ENCODE results near the gene MAPK14. TPM values are rescaled to one million over a fixed set of nuclear protein-coding genes. Genes with fewer than 3 reads are reported as not detected.

The MAPK14 gene
- total and polyA plus RNA-seq, 9 of the 15 experiments (the other 6 are each of a cell fraction or from before 2014, with no cell fraction given), result 8.8 to 62.7 (median 35.5) TPM

DNA sequence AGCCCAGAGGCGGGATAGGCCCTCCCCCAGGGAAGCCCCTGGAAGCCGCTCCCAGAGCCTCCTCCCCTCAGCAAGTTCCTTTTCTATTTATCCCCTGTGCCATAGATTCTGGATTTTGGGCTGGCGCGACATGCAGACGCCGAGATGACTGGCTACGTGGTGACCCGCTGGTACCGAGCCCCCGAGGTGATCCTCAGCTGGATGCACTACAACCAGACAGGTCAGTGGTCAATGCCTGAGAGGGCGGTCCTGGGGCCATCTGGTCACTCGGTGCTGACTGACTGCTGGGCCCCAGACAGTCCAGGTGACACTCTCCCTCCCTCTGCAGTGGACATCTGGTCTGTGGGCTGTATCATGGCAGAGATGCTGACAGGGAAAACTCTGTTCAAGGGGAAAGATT is 108.9 kb downstream of the MAPK14 start (continued):
- TF ChIP-seq, protein P1, sequence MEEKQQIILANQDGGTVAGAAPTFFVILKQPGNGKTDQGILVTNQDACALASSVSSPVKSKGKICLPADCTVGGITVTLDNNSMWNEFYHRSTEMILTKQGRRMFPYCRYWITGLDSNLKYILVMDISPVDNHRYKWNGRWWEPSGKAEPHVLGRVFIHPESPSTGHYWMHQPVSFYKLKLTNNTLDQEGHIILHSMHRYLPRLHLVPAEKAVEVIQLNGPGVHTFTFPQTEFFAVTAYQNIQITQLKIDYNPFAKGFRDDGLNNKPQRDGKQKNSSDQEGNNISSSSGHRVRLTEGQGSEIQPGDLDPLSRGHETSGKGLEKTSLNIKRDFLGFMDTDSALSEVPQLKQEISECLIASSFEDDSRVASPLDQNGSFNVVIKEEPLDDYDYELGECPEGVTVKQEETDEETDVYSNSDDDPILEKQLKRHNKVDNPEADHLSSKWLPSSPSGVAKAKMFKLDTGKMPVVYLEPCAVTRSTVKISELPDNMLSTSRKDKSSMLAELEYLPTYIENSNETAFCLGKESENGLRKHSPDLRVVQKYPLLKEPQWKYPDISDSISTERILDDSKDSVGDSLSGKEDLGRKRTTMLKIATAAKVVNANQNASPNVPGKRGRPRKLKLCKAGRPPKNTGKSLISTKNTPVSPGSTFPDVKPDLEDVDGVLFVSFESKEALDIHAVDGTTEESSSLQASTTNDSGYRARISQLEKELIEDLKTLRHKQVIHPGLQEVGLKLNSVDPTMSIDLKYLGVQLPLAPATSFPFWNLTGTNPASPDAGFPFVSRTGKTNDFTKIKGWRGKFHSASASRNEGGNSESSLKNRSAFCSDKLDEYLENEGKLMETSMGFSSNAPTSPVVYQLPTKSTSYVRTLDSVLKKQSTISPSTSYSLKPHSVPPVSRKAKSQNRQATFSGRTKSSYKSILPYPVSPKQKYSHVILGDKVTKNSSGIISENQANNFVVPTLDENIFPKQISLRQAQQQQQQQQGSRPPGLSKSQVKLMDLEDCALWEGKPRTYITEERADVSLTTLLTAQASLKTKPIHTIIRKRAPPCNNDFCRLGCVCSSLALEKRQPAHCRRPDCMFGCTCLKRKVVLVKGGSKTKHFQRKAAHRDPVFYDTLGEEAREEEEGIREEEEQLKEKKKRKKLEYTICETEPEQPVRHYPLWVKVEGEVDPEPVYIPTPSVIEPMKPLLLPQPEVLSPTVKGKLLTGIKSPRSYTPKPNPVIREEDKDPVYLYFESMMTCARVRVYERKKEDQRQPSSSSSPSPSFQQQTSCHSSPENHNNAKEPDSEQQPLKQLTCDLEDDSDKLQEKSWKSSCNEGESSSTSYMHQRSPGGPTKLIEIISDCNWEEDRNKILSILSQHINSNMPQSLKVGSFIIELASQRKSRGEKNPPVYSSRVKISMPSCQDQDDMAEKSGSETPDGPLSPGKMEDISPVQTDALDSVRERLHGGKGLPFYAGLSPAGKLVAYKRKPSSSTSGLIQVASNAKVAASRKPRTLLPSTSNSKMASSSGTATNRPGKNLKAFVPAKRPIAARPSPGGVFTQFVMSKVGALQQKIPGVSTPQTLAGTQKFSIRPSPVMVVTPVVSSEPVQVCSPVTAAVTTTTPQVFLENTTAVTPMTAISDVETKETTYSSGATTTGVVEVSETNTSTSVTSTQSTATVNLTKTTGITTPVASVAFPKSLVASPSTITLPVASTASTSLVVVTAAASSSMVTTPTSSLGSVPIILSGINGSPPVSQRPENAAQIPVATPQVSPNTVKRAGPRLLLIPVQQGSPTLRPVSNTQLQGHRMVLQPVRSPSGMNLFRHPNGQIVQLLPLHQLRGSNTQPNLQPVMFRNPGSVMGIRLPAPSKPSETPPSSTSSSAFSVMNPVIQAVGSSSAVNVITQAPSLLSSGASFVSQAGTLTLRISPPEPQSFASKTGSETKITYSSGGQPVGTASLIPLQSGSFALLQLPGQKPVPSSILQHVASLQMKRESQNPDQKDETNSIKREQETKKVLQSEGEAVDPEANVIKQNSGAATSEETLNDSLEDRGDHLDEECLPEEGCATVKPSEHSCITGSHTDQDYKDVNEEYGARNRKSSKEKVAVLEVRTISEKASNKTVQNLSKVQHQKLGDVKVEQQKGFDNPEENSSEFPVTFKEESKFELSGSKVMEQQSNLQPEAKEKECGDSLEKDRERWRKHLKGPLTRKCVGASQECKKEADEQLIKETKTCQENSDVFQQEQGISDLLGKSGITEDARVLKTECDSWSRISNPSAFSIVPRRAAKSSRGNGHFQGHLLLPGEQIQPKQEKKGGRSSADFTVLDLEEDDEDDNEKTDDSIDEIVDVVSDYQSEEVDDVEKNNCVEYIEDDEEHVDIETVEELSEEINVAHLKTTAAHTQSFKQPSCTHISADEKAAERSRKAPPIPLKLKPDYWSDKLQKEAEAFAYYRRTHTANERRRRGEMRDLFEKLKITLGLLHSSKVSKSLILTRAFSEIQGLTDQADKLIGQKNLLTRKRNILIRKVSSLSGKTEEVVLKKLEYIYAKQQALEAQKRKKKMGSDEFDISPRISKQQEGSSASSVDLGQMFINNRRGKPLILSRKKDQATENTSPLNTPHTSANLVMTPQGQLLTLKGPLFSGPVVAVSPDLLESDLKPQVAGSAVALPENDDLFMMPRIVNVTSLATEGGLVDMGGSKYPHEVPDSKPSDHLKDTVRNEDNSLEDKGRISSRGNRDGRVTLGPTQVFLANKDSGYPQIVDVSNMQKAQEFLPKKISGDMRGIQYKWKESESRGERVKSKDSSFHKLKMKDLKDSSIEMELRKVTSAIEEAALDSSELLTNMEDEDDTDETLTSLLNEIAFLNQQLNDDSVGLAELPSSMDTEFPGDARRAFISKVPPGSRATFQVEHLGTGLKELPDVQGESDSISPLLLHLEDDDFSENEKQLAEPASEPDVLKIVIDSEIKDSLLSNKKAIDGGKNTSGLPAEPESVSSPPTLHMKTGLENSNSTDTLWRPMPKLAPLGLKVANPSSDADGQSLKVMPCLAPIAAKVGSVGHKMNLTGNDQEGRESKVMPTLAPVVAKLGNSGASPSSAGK (IDR thresholded peaks at IDR 0.05), result no peak
- TF ChIP-seq TFE3 (CRISPR knock-in tag; IDR thresholded peaks at IDR 0.05), result no peak
